NT2/D1 (cell line): Measurements from ENCODE around the gene RGS1.

Source experiments
- DNase-seq: peaks from one replicate; pipeline ENCODE4 v3.0.0-alpha.2; 2011; ENCODE audit warnings: low read depth, low spot score
- H3K27me3 ChIP-seq: 2 replicates; pipeline ENCODE4 v1.6.0; 2011; ENCODE audit warnings: mild to moderate bottlenecking; ENCODE audit not compliant: insufficient read length, insufficient read depth
- H3K36me3 ChIP-seq: 2 replicates; pipeline ENCODE4 v1.6.1; 2011; ENCODE audit warnings: mild to moderate bottlenecking, low read length, mixed read lengths; ENCODE audit not compliant: insufficient read depth, insufficient read length
- H3K4me1 ChIP-seq: 2 replicates; pipeline ENCODE4 v1.5.1; 2011; ENCODE audit not compliant: insufficient read depth, insufficient read length
- H3K4me3 ChIP-seq: 2 replicates; pipeline ENCODE4 v1.5.1; 2011; ENCODE audit warnings: low read depth; ENCODE audit not compliant: insufficient read length
- H3K9ac ChIP-seq: 2 replicates; pipeline ENCODE4 v1.6.0; 2011; ENCODE audit warnings: low read depth; ENCODE audit not compliant: insufficient read length
- H3K9me3 ChIP-seq: 2 replicates; pipeline ENCODE4 v1.5.1; 2011; ENCODE audit warnings: mild to moderate bottlenecking, low read length; ENCODE audit not compliant: insufficient read depth
- SUZ12 ChIP-seq: IDR thresholded peaks from 2 replicates; pipeline ENCODE4 v1.6.1; 2011; ENCODE audit not compliant: insufficient read length, insufficient read depth; ENCODE audit errors: extremely low read depth
- YY1 ChIP-seq: IDR thresholded peaks from 2 replicates; pipeline ENCODE4 v1.6.1; 2011; ENCODE audit not compliant: insufficient read length, insufficient read depth
- ZNF274 ChIP-seq: IDR thresholded peaks from 2 replicates; pipeline ENCODE4 v1.6.1; 2011; ENCODE audit warnings: mild to moderate bottlenecking, low read depth, low read length

RGS1 gene

DNA sequence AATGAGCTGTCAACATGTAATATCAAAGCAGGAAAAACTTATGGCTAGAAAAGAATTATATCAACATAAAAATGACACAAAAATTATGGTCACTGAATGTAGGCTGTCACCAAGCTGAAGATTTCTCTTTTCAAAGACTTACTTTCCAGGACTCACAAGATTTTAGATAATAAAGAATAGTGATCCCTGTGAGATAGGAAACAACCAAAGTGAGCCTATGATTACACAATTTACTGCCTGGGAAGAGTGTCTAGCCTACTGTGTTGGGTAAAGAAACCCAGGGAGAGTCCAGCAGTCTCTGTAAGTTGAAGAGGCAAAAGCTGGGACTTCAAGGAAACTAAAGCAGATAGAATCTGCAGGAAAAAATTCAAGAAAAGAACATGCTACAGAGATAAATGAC lies 20.2 kb upstream of the RGS1 start:
- no peaks in the 10 kb centered on the region for H3K9me3 ChIP-seq
- no peaks in the 10 kb centered on the region for H3K4me1 ChIP-seq
- H3K4me3 ChIP-seq: no peak overlapping the region
- H3K27me3 ChIP-seq: no peaks in the 10 kb centered on the region
- DNase-seq: no peak
- TF ChIP-seq SUZ12 (no peak), YY1 (no peak), ZNF274 (no peak)
- H3K36me3 ChIP-seq: no peaks in the 10 kb centered on the region
- H3K9ac ChIP-seq: no peak overlapping the region

DNA sequence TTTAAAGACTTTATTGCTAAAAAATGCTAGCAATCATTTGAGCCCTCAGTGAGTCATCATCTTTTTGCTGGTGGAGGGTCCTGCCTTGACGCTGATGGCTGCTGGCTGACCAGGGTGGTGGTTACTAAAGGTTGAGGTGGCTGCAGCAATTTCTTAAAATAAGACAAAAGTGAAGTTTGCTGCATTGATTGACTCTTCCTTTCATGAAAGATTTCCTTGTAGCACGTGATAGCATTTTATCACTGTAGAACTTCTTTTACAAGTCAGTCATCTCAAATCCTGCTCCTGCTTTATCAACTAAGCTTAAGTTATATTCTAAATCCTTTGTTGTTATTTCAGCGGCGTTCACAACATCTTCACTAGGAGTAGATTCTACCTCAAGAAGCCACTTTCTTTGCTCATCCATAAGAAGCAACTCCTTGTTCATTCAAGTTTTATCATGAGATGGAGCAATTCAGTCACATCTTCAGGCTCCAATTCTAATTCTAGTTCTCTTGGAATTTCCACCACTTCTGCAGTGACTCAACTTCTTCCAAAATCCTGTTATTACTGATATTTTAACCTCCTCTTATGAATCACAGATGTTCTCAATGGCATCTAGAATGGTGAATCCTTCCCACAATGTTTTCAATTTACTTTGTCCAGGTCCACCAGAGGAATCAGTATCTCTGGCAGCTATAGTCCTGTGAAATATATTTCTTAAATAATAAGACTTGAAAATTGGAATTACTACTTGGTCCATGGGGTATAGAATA lies 17.6 kb upstream of the RGS1 start:
- Histone ChIP-seq H3K9ac (no peak overlapping the region), H3K4me3 (no peak overlapping the region), H3K9me3 (no peaks in the 10 kb centered on the region), H3K27me3 (no peaks in the 10 kb centered on the region), H3K36me3 (no peaks in the 10 kb centered on the region), H3K4me1 (no peaks in the 10 kb centered on the region)
- DNase-seq: no peak
- TF ChIP-seq ZNF274: no peak
- no peak for TF ChIP-seq SUZ12
- TF ChIP-seq YY1: no peak

DNA sequence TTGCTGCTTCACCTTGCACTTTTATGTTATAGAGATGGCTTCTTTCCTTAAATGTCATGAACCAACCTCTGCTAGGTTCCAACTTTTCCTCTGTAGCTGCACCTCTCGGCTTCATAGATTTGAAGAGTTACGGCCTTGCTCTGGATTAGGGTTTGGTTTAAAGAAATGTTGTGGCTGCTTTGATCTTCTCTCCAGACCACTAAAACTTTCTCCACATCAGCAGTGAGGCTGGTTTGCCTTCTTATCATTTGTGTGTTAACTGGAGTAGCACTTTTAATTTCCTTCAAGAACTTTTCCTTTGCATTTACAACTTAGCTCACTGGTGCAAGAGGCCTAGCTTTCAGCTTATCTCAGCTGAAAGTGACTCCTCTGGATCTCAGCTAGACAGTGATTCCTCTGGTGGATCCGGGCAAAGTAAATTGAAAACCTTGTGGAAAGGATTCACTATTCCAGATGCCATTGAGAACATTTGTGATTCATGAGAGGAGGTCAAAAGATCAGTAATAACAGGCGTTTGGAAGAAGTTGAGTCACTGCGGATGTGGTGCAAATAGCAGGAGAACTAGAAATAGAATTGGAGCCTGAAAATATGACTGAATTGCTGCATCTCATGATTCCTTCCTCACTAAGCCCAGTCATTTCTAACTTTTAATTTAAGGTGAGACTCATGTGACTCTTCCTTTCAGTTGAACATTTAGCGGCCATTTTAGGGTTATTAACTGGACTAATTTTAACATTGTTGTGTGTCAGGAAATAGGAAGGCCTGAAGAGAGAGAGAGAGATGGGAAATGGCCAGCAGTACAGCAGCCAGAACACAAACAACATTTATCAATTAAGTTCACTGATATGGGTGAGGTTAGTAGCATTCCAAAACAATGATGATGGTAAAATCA lies 16.2 kb upstream of the RGS1 start:
- Histone ChIP-seq H3K9me3 (no peaks in the 10 kb centered on the region), H3K9ac (no peak overlapping the region), H3K27me3 (no peaks in the 10 kb centered on the region), H3K36me3 (no peaks in the 10 kb centered on the region), H3K4me3 (no peak overlapping the region), H3K4me1 (no peaks in the 10 kb centered on the region)
- DNase-seq: no peak
- TF ChIP-seq ZNF274 (no peak), YY1 (no peak), SUZ12 (no peak)

DNA sequence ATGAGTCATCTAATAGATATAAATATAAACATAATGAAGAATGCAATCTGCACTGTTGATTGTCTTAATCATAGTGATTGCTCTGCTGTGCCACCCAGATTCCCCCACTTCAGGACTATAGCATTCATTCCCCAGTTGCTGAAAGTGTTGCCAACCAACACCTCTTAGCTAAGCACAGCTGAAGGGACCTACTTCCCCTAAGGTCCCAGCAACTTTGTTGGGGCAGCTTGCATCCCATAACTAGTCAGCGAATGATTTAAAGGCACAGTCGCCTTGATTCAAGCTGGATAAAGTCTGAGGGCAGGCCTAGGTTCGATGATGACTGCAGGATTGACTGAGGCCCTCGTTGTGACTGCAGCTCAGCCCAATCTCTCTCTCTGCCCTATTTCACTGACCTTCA lies 14.3 kb upstream of the RGS1 start:
- no peaks in the 10 kb centered on the region for H3K36me3 ChIP-seq
- no peaks in the 10 kb centered on the region for H3K27me3 ChIP-seq
- DNase-seq: no peak
- H3K9ac ChIP-seq: no peak overlapping the region
- no peaks in the 10 kb centered on the region for H3K9me3 ChIP-seq
- H3K4me3 ChIP-seq: no peak overlapping the region
- H3K4me1 ChIP-seq: no peaks in the 10 kb centered on the region
- no peak for TF ChIP-seq ZNF274
- TF ChIP-seq SUZ12: no peak
- no peak for TF ChIP-seq YY1

DNA sequence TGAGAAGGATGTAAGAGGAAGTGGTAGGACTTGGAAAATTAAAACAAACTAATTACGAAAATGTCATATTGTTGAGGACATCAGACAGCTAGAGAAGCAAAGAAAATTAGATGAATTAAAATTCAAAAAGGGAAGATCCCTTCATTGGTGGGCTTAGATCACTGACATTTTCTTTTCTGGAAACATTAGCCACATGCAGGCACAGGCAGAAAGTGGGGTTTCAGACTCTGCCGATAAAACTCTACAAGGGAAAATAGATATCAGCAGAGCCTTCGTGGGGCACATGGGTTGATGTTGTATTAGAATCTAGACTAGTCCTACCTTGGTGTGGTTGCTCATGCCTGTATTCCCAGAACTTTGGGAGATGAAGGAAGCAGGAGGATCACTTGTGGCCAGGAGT lies 12.4 kb upstream of the RGS1 start:
- Histone ChIP-seq H3K36me3 (no peaks in the 10 kb centered on the region), H3K4me1 (no peaks in the 10 kb centered on the region), H3K9me3 (no peaks in the 10 kb centered on the region), H3K4me3 (no peak overlapping the region), H3K9ac (no peak overlapping the region), H3K27me3 (no peaks in the 10 kb centered on the region)
- no peak for DNase-seq
- TF ChIP-seq ZNF274: no peak
- TF ChIP-seq SUZ12: no peak
- no peak for TF ChIP-seq YY1

DNA sequence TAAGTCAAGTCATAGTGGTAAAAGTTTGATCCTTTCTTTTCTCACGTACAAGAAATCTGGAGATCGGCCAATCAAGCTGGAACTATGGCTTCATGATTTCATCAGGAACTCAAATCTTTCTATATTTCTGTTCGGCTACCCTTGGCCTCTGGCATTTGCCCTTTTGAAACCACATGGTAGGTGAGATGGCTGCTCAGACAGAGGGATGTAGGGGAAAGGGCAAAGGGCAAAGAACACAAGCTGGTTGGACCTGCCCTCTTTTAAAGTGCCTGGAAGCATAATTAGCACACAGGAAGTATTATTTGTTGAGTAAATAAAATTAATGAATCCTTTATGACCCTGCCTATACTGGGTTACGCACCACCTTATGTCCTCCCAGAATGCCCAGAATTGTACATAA lies 11.5 kb upstream of the RGS1 start:
- H3K36me3 ChIP-seq: no peaks in the 10 kb centered on the region
- no peaks in the 10 kb centered on the region for H3K27me3 ChIP-seq
- no peak overlapping the region for H3K4me3 ChIP-seq
- no peak for DNase-seq
- no peak for TF ChIP-seq ZNF274
- TF ChIP-seq YY1: no peak
- TF ChIP-seq SUZ12: no peak
- no peak overlapping the region for H3K9ac ChIP-seq
- no peaks in the 10 kb centered on the region for H3K4me1 ChIP-seq
- no peaks in the 10 kb centered on the region for H3K9me3 ChIP-seq

DNA sequence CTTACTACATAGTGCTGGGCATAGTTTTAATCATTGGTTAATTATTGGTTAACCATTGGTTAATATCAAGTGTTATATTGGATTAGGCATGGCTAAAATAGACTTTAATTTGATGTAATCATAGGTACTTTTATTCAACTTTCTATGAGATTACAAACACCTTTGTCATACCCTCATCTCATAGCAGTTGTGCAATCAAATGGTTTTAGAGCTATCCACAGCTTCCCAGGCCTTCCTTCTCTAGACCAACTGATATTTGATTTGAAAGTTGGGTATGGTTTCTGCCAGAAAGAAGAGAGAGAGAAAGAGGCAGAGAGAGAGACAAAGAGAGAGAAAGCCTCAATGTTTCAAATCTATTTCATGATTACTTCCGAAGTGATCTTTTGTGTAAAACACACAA lies 9.6 kb upstream of the RGS1 start:
- Histone ChIP-seq H3K9me3 (peaks cover 8% of the 10 kb centered on the region; the same call in 1 of the 2 replicates), H3K4me3 (no peak overlapping the region), H3K36me3 (no peaks in the 10 kb centered on the region), H3K4me1 (no peaks in the 10 kb centered on the region), H3K27me3 (no peaks in the 10 kb centered on the region), H3K9ac (no peak overlapping the region)
- TF ChIP-seq SUZ12: no peak
- no peak for TF ChIP-seq ZNF274
- no peak for DNase-seq
